Panc1 (cell line): ENCODE data around the gene EIF3F. TPM values are rescaled to one million over a fixed set of nuclear protein-coding genes. Genes with fewer than 3 reads are reported as not detected.

Experiments
- ATAC-seq: fragments of 200-7000 bp; cut with Tn5 transposase; 2 replicates; pipeline ENCODE4 v1.9.1; 2020; ENCODE audit warnings: mild to moderate bottlenecking, moderate library complexity
- BruUV-seq: library from RNA; stranded (reverse); fragments of 400-500 nt; replicated peaks from 2 replicates; lab custom pipeline; 2021; lab: Mats Ljungman, UMichigan
- CTCF ChIA-PET: fragments of 300-600 bp; sonication (Branson Sonifier 250); formaldehyde crosslinking; loops from one replicate; lab custom pipeline; 2022; ENCODE audit warnings: antibody characterized with exemption; lab: Charles Lee
- POLR2A ChIA-PET: fragments of 300-600 bp; sonication (Branson Sonifier 250); formaldehyde crosslinking; loops from one replicate; lab custom pipeline; 2022; ENCODE audit warnings: antibody characterized with exemption; lab: Charles Lee
- DNase-seq: peaks from one replicate; pipeline ENCODE4 v3.0.0-alpha.2; 2010; ENCODE audit warnings: low read depth, low spot score
- H3K27ac ChIP-seq: 2 replicates; pipeline ENCODE4 v1.5.1; 2011; ENCODE audit warnings: mild to moderate bottlenecking, low read length, inconsistent platforms
- H3K27me3 ChIP-seq: fragments of 200-500 bp; sonication (Bioruptor generic); 2 replicates; pipeline ENCODE4 v1.6.0; 2014; ENCODE audit warnings: low read length, inconsistent platforms; ENCODE audit not compliant: control insufficient read depth, insufficient read depth
- H3K36me3 ChIP-seq: fragments of 200-500 bp; sonication (Bioruptor generic); 2 replicates; pipeline ENCODE4 v1.5.1; 2014; ENCODE audit warnings: inconsistent platforms, mild to moderate bottlenecking, low read length, moderate library complexity; ENCODE audit not compliant: control insufficient read depth, insufficient read depth
- H3K4me1 ChIP-seq: 2 replicates; pipeline ENCODE4 v1.5.1; 2011; ENCODE audit warnings: inconsistent platforms, mild to moderate bottlenecking, low read length, moderate library complexity; ENCODE audit not compliant: control insufficient read depth, insufficient read depth
- H3K4me3 ChIP-seq, 2 experiments: 2 replicates each; pipeline ENCODE4 v1.5.1; 2011 to 2012; ENCODE audit warnings: low read depth in 2 of 2, low read length in 2 of 2, mild to moderate bottlenecking in 2 of 2, inconsistent platforms in 1 of 2, moderate library complexity in 1 of 2
- H3K9me3 ChIP-seq: fragments of 200-500 bp; sonication (Bioruptor generic); 2 replicates; pipeline ENCODE4 v1.5.1; 2014; ENCODE audit warnings: low read depth, mild to moderate bottlenecking, inconsistent platforms, low read length, moderate library complexity; ENCODE audit not compliant: control insufficient read depth, insufficient read depth
- POLR2AphosphoS5 ChIP-seq: IDR thresholded peaks from 2 replicates; pipeline ENCODE4 v1.6.1; 2012; ENCODE audit warnings: mild to moderate bottlenecking, low read depth, low read length, moderate library complexity
- in situ Hi-C: cut with HindIII; loops from 2 replicates; pipeline ENCODE4 v1.10.0; 2016; ENCODE audit warnings: low sequenced_read_pairs, low pct_unique_long_range_greater_than_20kb
- intact Hi-C: fragments of 100-400 bp; cut with micrococcal nuclease; formaldehyde crosslinking; loops from one replicate; pipeline ENCODE4 v1.10.0; 2022; ENCODE audit not compliant: unreplicated experiment
- total RNA-seq: library from RNA; stranded (reverse); gene quantifications from one replicate; pipeline ENCODE4 v1.2.1, GENCODE V29; 2021; ENCODE audit not compliant: unreplicated experiment
- TF ChIP-seq, protein P1 (sequence below), 2 experiments: IDR thresholded peaks; 2 replicates each; pipeline ENCODE4 v1.6.1; 2011 to 2012; ENCODE audit warnings: low read depth in 2 of 2, control low read depth in 1 of 2, low read length in 1 of 2, mild to moderate bottlenecking in 1 of 2, moderate library complexity in 1 of 2; ENCODE audit not compliant: insufficient read depth in 1 of 2
- TF ChIP-seq, protein P2 (sequence below): fragments of 450-650 bp; IDR thresholded peaks from 2 replicates; pipeline ENCODE4 v1.5.1; 2017; ENCODE audit warnings: mild to moderate bottlenecking

The EIF3F gene
- total RNA-seq, 1 experiment from 2014 or later = 387 TPM

DNA sequence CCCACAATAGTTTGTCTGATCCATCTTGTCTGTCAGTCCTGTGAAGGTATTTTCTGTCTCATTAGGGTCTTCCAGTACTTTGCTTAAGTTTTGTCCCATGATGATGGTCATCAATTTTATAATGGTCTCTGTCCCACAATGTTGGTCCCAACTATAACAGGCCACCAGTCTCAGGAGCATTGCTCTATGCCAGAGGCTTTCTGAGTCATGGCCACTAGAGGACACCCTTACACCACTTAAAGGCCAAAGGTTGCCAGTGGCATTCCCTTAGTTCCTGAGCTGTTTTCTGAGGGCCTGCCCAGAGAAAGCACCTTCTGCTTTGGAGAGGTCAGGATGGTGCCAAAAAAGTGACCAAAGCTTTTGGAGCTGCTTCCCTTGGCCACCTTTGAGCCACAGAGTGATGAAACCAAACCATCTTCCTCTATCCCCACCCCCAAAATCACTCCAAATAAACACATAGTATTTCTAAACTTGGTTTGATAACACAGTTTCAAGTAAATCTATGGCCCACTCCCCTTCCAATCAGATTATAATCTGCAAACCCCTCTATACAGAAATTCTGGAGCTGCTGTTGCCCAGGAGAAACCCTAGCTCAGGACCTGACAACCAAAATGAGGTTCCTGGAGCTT is 19.3 kb downstream of the EIF3F start:
- POLR2A ChIA-PET = interaction anchor here (1.1 kb wide), 1 partner anchor 19 kb away, joined by 3 read pairs; the partner anchor contains the start of gene EIF3F

DNA sequence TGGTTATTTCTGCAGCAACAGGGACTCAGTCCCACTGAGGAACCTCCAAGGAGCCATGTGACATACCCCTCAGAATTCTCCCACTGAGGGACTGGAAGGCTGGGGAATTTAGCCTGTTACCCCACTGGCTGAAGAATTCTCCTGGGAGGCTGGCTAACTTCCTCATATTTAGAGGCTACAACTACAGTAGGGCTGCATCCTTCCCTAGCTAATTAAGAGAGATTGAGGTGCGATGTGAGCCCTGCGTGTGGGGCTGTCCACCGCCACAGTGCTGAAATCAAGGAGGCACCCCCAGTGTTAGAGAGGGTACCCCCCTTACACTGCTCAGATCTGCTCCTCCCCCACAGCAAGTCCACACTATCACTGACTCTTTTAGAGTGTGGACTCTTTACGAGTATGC is 21.1 kb downstream of the EIF3F start:
- intact Hi-C loops = loop anchor here (10.0 kb wide), 2 partner anchors 257 to 557 kb away; partner anchors contain the start of gene LMO1
- ATAC-seq (no peak), DNase-seq (no peak)
- Histone ChIP-seq H3K36me3 (no peaks in the 10 kb centered on the region), H3K4me1 (no peaks in the 10 kb centered on the region), H3K4me3 (no peak overlapping the region), H3K27me3 (peaks cover 4% of the 10 kb centered on the region; the same call in 1 of the 2 replicates), H3K9me3 (no peaks in the 10 kb centered on the region), H3K27ac (no peak overlapping the region)
- no TSS peak for BruUV-seq
- TF ChIP-seq, protein P1, sequence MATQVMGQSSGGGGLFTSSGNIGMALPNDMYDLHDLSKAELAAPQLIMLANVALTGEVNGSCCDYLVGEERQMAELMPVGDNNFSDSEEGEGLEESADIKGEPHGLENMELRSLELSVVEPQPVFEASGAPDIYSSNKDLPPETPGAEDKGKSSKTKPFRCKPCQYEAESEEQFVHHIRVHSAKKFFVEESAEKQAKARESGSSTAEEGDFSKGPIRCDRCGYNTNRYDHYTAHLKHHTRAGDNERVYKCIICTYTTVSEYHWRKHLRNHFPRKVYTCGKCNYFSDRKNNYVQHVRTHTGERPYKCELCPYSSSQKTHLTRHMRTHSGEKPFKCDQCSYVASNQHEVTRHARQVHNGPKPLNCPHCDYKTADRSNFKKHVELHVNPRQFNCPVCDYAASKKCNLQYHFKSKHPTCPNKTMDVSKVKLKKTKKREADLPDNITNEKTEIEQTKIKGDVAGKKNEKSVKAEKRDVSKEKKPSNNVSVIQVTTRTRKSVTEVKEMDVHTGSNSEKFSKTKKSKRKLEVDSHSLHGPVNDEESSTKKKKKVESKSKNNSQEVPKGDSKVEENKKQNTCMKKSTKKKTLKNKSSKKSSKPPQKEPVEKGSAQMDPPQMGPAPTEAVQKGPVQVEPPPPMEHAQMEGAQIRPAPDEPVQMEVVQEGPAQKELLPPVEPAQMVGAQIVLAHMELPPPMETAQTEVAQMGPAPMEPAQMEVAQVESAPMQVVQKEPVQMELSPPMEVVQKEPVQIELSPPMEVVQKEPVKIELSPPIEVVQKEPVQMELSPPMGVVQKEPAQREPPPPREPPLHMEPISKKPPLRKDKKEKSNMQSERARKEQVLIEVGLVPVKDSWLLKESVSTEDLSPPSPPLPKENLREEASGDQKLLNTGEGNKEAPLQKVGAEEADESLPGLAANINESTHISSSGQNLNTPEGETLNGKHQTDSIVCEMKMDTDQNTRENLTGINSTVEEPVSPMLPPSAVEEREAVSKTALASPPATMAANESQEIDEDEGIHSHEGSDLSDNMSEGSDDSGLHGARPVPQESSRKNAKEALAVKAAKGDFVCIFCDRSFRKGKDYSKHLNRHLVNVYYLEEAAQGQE (IDR thresholded peaks at IDR 0.05; ENCODE audit: insufficient read depth in 1 of 2, low read depth in 2 of 2, low read length in 1 of 2) = peak; percentile 79 to 83
- TF ChIP-seq, protein P2, sequence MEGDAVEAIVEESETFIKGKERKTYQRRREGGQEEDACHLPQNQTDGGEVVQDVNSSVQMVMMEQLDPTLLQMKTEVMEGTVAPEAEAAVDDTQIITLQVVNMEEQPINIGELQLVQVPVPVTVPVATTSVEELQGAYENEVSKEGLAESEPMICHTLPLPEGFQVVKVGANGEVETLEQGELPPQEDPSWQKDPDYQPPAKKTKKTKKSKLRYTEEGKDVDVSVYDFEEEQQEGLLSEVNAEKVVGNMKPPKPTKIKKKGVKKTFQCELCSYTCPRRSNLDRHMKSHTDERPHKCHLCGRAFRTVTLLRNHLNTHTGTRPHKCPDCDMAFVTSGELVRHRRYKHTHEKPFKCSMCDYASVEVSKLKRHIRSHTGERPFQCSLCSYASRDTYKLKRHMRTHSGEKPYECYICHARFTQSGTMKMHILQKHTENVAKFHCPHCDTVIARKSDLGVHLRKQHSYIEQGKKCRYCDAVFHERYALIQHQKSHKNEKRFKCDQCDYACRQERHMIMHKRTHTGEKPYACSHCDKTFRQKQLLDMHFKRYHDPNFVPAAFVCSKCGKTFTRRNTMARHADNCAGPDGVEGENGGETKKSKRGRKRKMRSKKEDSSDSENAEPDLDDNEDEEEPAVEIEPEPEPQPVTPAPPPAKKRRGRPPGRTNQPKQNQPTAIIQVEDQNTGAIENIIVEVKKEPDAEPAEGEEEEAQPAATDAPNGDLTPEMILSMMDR = no peak
- ChIA-PET CTCF (interaction anchor here (0.9 to 2.4 kb wide), 3 partner anchors 10 to 91 kb away, joined by 4 to 13 read pairs (median 7); no protein-coding TSS in a partner anchor), POLR2A (no interaction called here)
- in situ Hi-C loops = no loop called here

More for the DNA sequence above, 19.3 kb downstream of the EIF3F start:
- CTCF ChIA-PET = interaction anchor here (0.6 to 2.5 kb wide), 14 partner anchors 20 to 1500 kb away, joined by 3 to 80 read pairs (median 3); partner anchors contain the start of genes EIF3F and LMO1
- Histone ChIP-seq H3K27ac (no peak overlapping the region), H3K27me3 (peaks cover 2% of the 10 kb centered on the region; the same call in 1 of the 2 replicates), H3K4me3 (no peak overlapping the region), H3K9me3 (no peaks in the 10 kb centered on the region), H3K36me3 (no peaks in the 10 kb centered on the region), H3K4me1 (no peaks in the 10 kb centered on the region)
- in situ Hi-C loops = no loop called here
- DNase-seq (peak; percentile 77), ATAC-seq (peak; percentile 95)
- BruUV-seq = no TSS peak
- intact Hi-C loops = loop anchor here (1.0 to 10.0 kb wide), 4 partner anchors 86 to 558 kb away; partner anchors contain the start of gene LMO1
- no peak for TF ChIP-seq POLR2AphosphoS5
- TF ChIP-seq, protein P2 = peak; percentile 98
